RWPE1 (cell line): Measurements from ENCODE around the gene PLAAT5.
"Not testable (repeated sequence)": the region's sequence is repeated elsewhere in the genome, so short reads cannot be mapped to it uniquely, and the experiment has no call there.

Experiments
- CTCF ChIA-PET: fragments of 350-600 bp; sonication (Branson Sonifier 250); formaldehyde crosslinking; extraction: SDS; loops from one replicate; lab custom pipeline; 2021; lab: Yijun Ruan, JAX
- POLR2A ChIA-PET: fragments of 400-600 bp; formaldehyde crosslinking; extraction: SDS; loops from one replicate; lab custom pipeline; 2020; ENCODE audit warnings: antibody characterized with exemption; ENCODE audit not compliant: low non-redundant PET; lab: Yijun Ruan, JAX
- DNase-seq: peaks from one replicate; pipeline ENCODE4 v3.0.0; 2012; ENCODE audit warnings: low spot score
- H3K27ac ChIP-seq: fragments of 450-650 bp; 2 replicates; pipeline ENCODE4 v1.5.1; 2017
- TF ChIP-seq, protein P1 (sequence below): fragments of 450-650 bp; conservative IDR thresholded peaks from 2 replicates; pipeline ENCODE4 v1.5.1; 2017; ENCODE audit warnings: low read depth, mild to moderate bottlenecking

The PLAAT5 gene

DNA sequence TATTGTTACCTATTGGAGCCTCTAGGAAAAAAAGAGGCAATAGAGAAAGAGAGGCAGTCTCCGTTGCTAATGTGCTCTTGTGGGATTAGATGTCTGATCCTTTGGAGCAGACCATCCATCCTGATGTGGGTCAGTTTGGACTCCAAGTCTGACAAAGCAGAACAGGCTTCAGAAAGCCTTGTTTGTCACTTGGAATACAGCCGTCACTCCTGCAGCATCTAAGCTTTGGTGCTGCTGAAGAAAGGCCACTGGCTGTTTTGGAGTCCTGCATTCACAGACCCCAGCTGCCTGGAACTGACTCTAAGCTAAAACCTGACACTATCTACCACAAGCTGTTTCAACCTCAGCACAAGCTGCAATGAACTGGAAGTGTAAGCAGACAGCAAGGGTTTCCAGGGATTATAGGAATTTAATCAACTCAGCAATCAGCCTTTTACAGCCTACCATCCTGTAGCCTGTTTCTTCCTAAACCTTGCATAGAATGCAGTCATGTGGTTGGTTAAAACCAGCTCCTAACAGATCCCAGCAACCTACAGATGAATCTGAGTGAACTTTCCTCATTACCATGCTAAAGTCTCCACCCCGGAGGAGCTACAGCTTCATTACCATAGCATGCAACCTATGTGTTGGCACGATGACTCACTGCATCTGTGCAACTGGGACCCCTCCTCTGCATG is 42.0 kb upstream of the PLAAT5 start:
- DNase-seq, result no peak

DNA sequence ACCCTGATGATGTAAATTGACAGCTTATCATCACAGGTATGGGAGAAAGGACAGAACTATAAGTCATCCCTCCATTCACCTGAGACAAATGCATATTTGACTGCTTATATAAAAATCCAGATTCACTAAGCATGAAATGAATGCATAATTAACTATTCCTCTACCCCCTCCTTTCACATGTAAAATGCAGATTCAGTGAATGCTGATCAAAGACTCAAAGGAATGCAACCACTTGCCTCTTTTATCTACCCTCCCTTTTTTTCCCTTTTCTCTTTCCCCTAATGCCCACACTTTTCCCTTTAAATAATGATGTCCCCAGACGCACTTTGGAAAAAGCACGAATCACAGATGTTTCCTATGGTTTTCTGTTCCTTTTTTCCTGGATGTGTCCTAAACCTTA is 41.1 kb upstream of the PLAAT5 start:
- ChIA-PET CTCF (interaction anchor here (0.5 to 0.7 kb wide), 2 partner anchors 9 to 108 kb away, joined by 3 to 5 read pairs; no protein-coding TSS in a partner anchor), POLR2A (no interaction called here)
- TF ChIP-seq, protein P1, sequence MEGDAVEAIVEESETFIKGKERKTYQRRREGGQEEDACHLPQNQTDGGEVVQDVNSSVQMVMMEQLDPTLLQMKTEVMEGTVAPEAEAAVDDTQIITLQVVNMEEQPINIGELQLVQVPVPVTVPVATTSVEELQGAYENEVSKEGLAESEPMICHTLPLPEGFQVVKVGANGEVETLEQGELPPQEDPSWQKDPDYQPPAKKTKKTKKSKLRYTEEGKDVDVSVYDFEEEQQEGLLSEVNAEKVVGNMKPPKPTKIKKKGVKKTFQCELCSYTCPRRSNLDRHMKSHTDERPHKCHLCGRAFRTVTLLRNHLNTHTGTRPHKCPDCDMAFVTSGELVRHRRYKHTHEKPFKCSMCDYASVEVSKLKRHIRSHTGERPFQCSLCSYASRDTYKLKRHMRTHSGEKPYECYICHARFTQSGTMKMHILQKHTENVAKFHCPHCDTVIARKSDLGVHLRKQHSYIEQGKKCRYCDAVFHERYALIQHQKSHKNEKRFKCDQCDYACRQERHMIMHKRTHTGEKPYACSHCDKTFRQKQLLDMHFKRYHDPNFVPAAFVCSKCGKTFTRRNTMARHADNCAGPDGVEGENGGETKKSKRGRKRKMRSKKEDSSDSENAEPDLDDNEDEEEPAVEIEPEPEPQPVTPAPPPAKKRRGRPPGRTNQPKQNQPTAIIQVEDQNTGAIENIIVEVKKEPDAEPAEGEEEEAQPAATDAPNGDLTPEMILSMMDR, result no peak
- no peak overlapping the region for H3K27ac ChIP-seq
- no peak for DNase-seq

More for the DNA sequence above, 42.0 kb upstream of the PLAAT5 start:
- ChIA-PET POLR2A (no interaction called here), CTCF (interaction anchor here (0.7 kb wide), 1 partner anchor 10 kb away, joined by 5 read pairs; no protein-coding TSS in a partner anchor)
- TF ChIP-seq, protein P1, result no peak
- no peak overlapping the region for H3K27ac ChIP-seq

- POLR2A ChIA-PET, H3K27ac ChIP-seq: not testable (repeated sequence)
- DNase-seq, result peak; percentile 19
- CTCF ChIA-PET, result interaction anchor here (0.6 kb wide), 2 partner anchors 191 to 403 kb away, joined by 3 to 5 read pairs; no protein-coding TSS in a partner anchor
Measured at GRCh38 chr11:63531074-63531792, 40.3 kb upstream of the PLAAT5 start.

- H3K27ac ChIP-seq, result no peak overlapping the region
- DNase-seq, result no peak
- TF ChIP-seq, protein P1, result no peak
- CTCF ChIA-PET, result interaction anchor here (1.0 kb wide), 1 partner anchor 21 kb away, joined by 4 read pairs; no protein-coding TSS in a partner anchor
- POLR2A ChIA-PET, result no interaction called here
Measured at GRCh38 chr11:63530021-63530420, 39.1 kb upstream of the PLAAT5 start.

DNA sequence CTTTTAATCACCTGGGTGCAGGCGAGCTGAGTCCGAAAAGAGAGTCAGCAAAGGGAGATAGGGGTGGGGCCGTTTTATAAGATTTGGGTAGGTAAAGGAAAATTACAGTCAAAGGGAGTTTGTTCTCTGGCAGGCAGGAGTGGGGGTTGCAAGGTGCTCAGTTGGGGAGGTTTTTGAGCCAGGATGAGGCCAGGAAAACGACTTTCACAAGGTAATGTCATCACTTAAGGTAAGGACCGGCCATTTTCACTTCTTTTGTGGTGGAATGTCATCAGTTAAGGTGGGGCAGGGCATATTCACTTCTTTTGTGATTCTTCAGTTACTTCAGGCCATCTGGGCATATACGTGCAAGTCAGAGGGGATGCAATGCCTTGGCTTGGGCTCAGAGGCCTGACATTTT is 38.4 kb upstream of the PLAAT5 start:
- POLR2A ChIA-PET, H3K27ac ChIP-seq, DNase-seq: not testable (repeated sequence)
- CTCF ChIA-PET, result interaction anchor here (1.0 kb wide), 1 partner anchor 22 kb away, joined by 4 read pairs; no protein-coding TSS in a partner anchor

DNA sequence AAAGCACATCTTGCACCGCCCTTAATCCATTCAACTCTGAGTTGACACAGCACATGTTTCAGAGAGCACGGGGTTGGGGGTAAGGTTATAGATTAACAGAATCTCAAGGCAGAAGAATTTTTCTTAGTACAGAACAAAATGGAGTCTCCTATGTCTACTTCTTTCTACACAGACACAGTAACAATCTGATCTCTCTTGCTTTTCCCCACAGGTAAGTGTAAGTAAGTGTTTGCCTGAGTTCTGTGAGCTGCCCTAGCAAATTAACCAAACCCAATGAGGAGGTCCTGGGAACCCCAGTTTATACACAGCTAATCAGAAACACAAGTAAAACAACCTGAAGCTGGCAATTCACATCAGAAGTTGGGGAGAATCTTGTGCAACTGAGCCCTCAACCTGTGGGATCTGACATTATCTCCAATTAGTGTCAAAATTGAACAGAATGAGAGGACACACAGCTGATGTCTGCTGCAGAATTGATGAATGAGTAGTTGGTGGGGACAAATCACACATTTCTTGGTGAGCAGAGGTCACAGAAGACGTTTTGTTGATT is 37.8 kb upstream of the PLAAT5 start:
- POLR2A ChIA-PET, CTCF ChIA-PET, DNase-seq, H3K27ac ChIP-seq: not testable (repeated sequence)

GRCh38 chr11:63528156-63528555 is 37.2 kb upstream of the PLAAT5 start:
- H3K27ac ChIP-seq, DNase-seq, POLR2A ChIA-PET, CTCF ChIA-PET: not testable (repeated sequence)

GRCh38 chr11:63527667-63528066 is 36.7 kb upstream of the PLAAT5 start:
- TF ChIP-seq, protein P1, result no peak
- H3K27ac ChIP-seq, result no peak overlapping the region
- ChIA-PET CTCF (no interaction called here), POLR2A (no interaction called here)
- no peak for DNase-seq
